Transverse colon (tissue), 3 donors: ENCODE data around the gene SLC1A3.

Experiments
- EP300 ChIP-seq: sonication (generic); formaldehyde crosslinking; IDR thresholded peaks from one replicate; pipeline ENCODE4 v1.6.1; 2017; ENCODE audit warnings: antibody characterized with exemption, low read depth
- POLR2AphosphoS5 ChIP-seq, 3 donors: sonication (generic); formaldehyde crosslinking; IDR thresholded peaks; one replicate each; pipeline ENCODE4 v1.6.1; 2016; ENCODE audit warnings: antibody characterized with exemption in 3 of 3

- TF ChIP-seq EP300 (no peak), POLR2AphosphoS5 (IDR thresholded peaks at IDR 0.05) (no peak)
Observed at GRCh38 chr5:36666274-36666673, 59.9 kb downstream of the SLC1A3 start.
